Neutrophil (primary cell): Measurements from ENCODE around the gene XBP1.
"Not testable (repeated sequence)": the region's sequence is repeated elsewhere in the genome, so short reads cannot be mapped to it uniquely, and the experiment has no call there.

ENCODE experiments used
- H3K27ac ChIP-seq: fragments of 200-600 bp; sonication (generic); 2 replicates; pipeline ENCODE4 v1.5.1; 2016; ENCODE audit warnings: mild to moderate bottlenecking, moderate library complexity
- H3K27me3 ChIP-seq: fragments of 200-600 bp; sonication (generic); 2 replicates; pipeline ENCODE4 v1.6.0; 2016; ENCODE audit warnings: mild to moderate bottlenecking
- H3K36me3 ChIP-seq: fragments of 200-600 bp; sonication (generic); 2 replicates; pipeline ENCODE4 v1.5.1; 2017
- H3K4me1 ChIP-seq, 2 experiments: fragments of 200-600 bp in 1 of 2; sonication (generic) in 1 of 2; 1 replicate in 1 of 2; 2 replicates in 1 of 2; pipeline versions ENCODE4 v1.5.1 to v1.6.1; 2013 to 2016; ENCODE audit warnings: low read depth in 1 of 2, low read length in 1 of 2, mild to moderate bottlenecking in 1 of 2, moderate library complexity in 1 of 2; ENCODE audit not compliant: control insufficient read depth in 1 of 2, insufficient read depth in 1 of 2
- H3K4me3 ChIP-seq, 2 experiments: fragments of 200-600 bp in 1 of 2; sonication (generic) in 1 of 2; 1 replicate in 1 of 2; 2 replicates in 1 of 2; pipeline ENCODE4 v1.5.1; 2013 to 2016; ENCODE audit warnings: low read depth in 1 of 2, low read length in 1 of 2, mild to moderate bottlenecking in 1 of 2, moderate library complexity in 1 of 2
- H3K9me3 ChIP-seq: fragments of 200-600 bp; sonication (generic); 2 replicates; pipeline ENCODE4 v1.5.1; 2016
- CTCF ChIP-seq: fragments of 200-600 bp; sonication (generic); IDR thresholded peaks from 2 replicates; pipeline ENCODE4 v1.5.1; 2016; ENCODE audit warnings: antibody characterized with exemption

Gene XBP1

GRCh38 chr22:28830441-28830840 is 30.1 kb upstream of the XBP1 start:
- TF ChIP-seq CTCF, result no peak
- no peaks in the 10 kb centered on the region for H3K36me3 ChIP-seq
- H3K27me3 ChIP-seq, result no peaks in the 10 kb centered on the region
- H3K4me3 ChIP-seq, result no peak overlapping the region
- H3K4me1 ChIP-seq, result peaks cover 20 to 25% of the 10 kb centered on the region in 2 experiments
- H3K9me3 ChIP-seq, result no peaks in the 10 kb centered on the region
- peak overlapping the region; percentile 67 for H3K27ac ChIP-seq

GRCh38 chr22:28829358-28830181 is 29.2 kb upstream of the XBP1 start:
- Histone ChIP-seq H3K27me3 (no peaks in the 10 kb centered on the region), H3K27ac (peak overlapping the region; percentile 67), H3K4me3 (peak overlapping the region in 1 of 2 experiments; percentile 3), H3K4me1 (peaks cover 20 to 25% of the 10 kb centered on the region in 2 experiments), H3K9me3 (no peaks in the 10 kb centered on the region), H3K36me3 (no peaks in the 10 kb centered on the region)
- peak; percentile 96 for TF ChIP-seq CTCF

- no peaks in the 10 kb centered on the region for H3K36me3 ChIP-seq
- H3K4me3 ChIP-seq, result no peak overlapping the region
- TF ChIP-seq CTCF, result no peak
- peaks cover 20 to 23% of the 10 kb centered on the region in 2 experiments for H3K4me1 ChIP-seq
- H3K27ac ChIP-seq, result no peak overlapping the region
- no peaks in the 10 kb centered on the region for H3K27me3 ChIP-seq
- H3K9me3 ChIP-seq, result no peaks in the 10 kb centered on the region
Measured at GRCh38 chr22:28826921-28827320, 26.6 kb upstream of the XBP1 start.

GRCh38 chr22:28826430-28826829 is 26.1 kb upstream of the XBP1 start:
- peaks cover 18 to 20% of the 10 kb centered on the region in 2 experiments for H3K4me1 ChIP-seq
- H3K4me3 ChIP-seq, H3K36me3 ChIP-seq: not testable (repeated sequence)

GRCh38 chr22:28824455-28824854 is 24.1 kb upstream of the XBP1 start:
- not testable (repeated sequence) for H3K27me3 ChIP-seq, H3K36me3 ChIP-seq, H3K9me3 ChIP-seq, H3K4me1 ChIP-seq, H3K27ac ChIP-seq, H3K4me3 ChIP-seq

More at GRCh38 chr22:28826430-28826829, 26.1 kb upstream of the XBP1 start:
- H3K27me3 ChIP-seq, H3K27ac ChIP-seq, H3K9me3 ChIP-seq: not testable (repeated sequence)

- H3K27ac ChIP-seq, result no peak overlapping the region
- no peaks in the 10 kb centered on the region for H3K27me3 ChIP-seq
- no peak for TF ChIP-seq CTCF
- peaks cover 7 to 12% of the 10 kb centered on the region in 2 experiments for H3K4me1 ChIP-seq
- H3K4me3 ChIP-seq, result no peak overlapping the region
- H3K9me3 ChIP-seq, result no peaks in the 10 kb centered on the region
- H3K36me3 ChIP-seq, result no peaks in the 10 kb centered on the region
Measured at GRCh38 chr22:28822930-28823551, 22.7 kb upstream of the XBP1 start.
